HEK293 (cell line): ENCODE results near the gene LRRC74B.
"Not testable (repeated sequence)": the region's sequence is repeated elsewhere in the genome, so short reads cannot be mapped to it uniquely, and the experiment has no call there.

ENCODE experiments used
- CTCF ChIA-PET: fragments of 350-600 bp; formaldehyde crosslinking; extraction: SDS; loops from one replicate; lab custom pipeline; 2021; ENCODE audit warnings: antibody characterized with exemption; lab: Yijun Ruan, JAX
- POLR2A ChIA-PET: fragments of 300-600 bp; formaldehyde crosslinking; extraction: SDS; loops from one replicate; lab custom pipeline; 2020; ENCODE audit warnings: antibody characterized with exemption, inconsistent platforms; lab: Yijun Ruan, JAX
- H3K27ac ChIP-seq: fragments of 200-500 bp; sonication (Bioruptor generic); 2 replicates; pipeline ENCODE4 v1.5.1; 2014; ENCODE audit warnings: low read depth, low read length, control low read depth, inconsistent platforms; ENCODE audit errors: extremely low read depth
- H3K36me3 ChIP-seq, 2 experiments: fragments of 200-500 bp in 1 of 2; sonication (Bioruptor generic) in 1 of 2; 1 replicate in 1 of 2; 2 replicates in 1 of 2; pipeline ENCODE4 v1.5.1; 2014 to 2017; ENCODE audit warnings: inconsistent platforms in 2 of 2, low read length in 2 of 2; ENCODE audit not compliant: control insufficient read depth in 2 of 2, insufficient read depth in 1 of 2
- H3K4me1 ChIP-seq: fragments of 200-500 bp; sonication (Bioruptor generic); 2 replicates; pipeline ENCODE4 v1.5.1; 2014; ENCODE audit warnings: mild to moderate bottlenecking, low read length, inconsistent platforms; ENCODE audit not compliant: control insufficient read depth, insufficient read depth
- H3K4me3 ChIP-seq: 2 replicates; pipeline ENCODE4 v1.5.1; 2011; ENCODE audit warnings: low read depth, mild to moderate bottlenecking, control low read depth, low read length, moderate library complexity
- H3K9me3 ChIP-seq: fragments of 200-500 bp; sonication (Bioruptor generic); 2 replicates; pipeline ENCODE4 v1.5.1; 2014; ENCODE audit warnings: low read depth, low read length, inconsistent platforms; ENCODE audit not compliant: control insufficient read depth, insufficient read depth
- GLIS2 ChIP-seq: fragments of 450-650 bp; formaldehyde crosslinking; IDR thresholded peaks from 2 replicates; pipeline ENCODE4 v1.5.1; 2016; ENCODE audit warnings: missing biosample characterization, missing genetic modification characterization
- IKZF3 ChIP-seq: fragments of 450-650 bp; IDR thresholded peaks from 2 replicates; pipeline ENCODE4 v1.5.0; 2018; ENCODE audit warnings: missing biosample characterization, mild to moderate bottlenecking, missing genetic modification characterization, moderate library complexity
- KLF9 ChIP-seq: fragments of 450-650 bp; formaldehyde crosslinking; IDR thresholded peaks from 2 replicates; pipeline ENCODE4 v1.5.1; 2016; ENCODE audit warnings: missing biosample characterization, missing genetic modification characterization, low read depth
- YY1 ChIP-seq: fragments of 450-650 bp; formaldehyde crosslinking; IDR thresholded peaks from 2 replicates; pipeline ENCODE4 v1.5.1; 2018; ENCODE audit warnings: missing biosample characterization, missing genetic modification characterization
- ZBTB6 ChIP-seq: fragments of 450-650 bp; formaldehyde crosslinking; IDR thresholded peaks from 2 replicates; pipeline ENCODE4 v1.5.1; 2017; ENCODE audit warnings: missing biosample characterization, missing genetic modification characterization
- ZEB2 ChIP-seq: fragments of 450-650 bp; formaldehyde crosslinking; IDR thresholded peaks from 2 replicates; pipeline ENCODE4 v1.5.1; 2016; ENCODE audit warnings: missing biosample characterization, missing genetic modification characterization
- ZIC2 ChIP-seq: fragments of 450-650 bp; formaldehyde crosslinking; IDR thresholded peaks from 2 replicates; pipeline ENCODE4 v1.5.1; 2016; ENCODE audit warnings: missing biosample characterization, missing genetic modification characterization
- ZNF10 ChIP-seq: fragments of 450-650 bp; formaldehyde crosslinking; IDR thresholded peaks from 2 replicates; pipeline ENCODE4 v1.5.1; 2017; ENCODE audit warnings: missing biosample characterization, missing genetic modification characterization
- ZNF221 ChIP-seq: fragments of 450-650 bp; formaldehyde crosslinking; IDR thresholded peaks from 2 replicates; pipeline ENCODE4 v1.5.1; 2017; ENCODE audit warnings: missing biosample characterization, missing genetic modification characterization, borderline replicate concordance
- ZNF324 ChIP-seq: fragments of 450-650 bp; formaldehyde crosslinking; IDR thresholded peaks from 2 replicates; pipeline ENCODE4 v1.5.1; 2016; ENCODE audit warnings: missing biosample characterization, missing genetic modification characterization
- ZNF341 ChIP-seq: fragments of 450-650 bp; formaldehyde crosslinking; IDR thresholded peaks from 2 replicates; pipeline ENCODE4; 2016; ENCODE audit warnings: low read depth, missing biosample characterization, missing genetic modification characterization
- ZNF37A ChIP-seq: fragments of 450-650 bp; IDR thresholded peaks from 2 replicates; pipeline ENCODE4 v1.5.1; 2018; ENCODE audit warnings: missing biosample characterization, missing genetic modification characterization
- ZNF394 ChIP-seq: fragments of 450-650 bp; formaldehyde crosslinking; IDR thresholded peaks from 2 replicates; pipeline ENCODE4 v1.5.1; 2016; ENCODE audit warnings: missing biosample characterization, missing genetic modification characterization, mild to moderate bottlenecking, moderate library complexity, borderline replicate concordance
- ZNF488 ChIP-seq: fragments of 450-650 bp; formaldehyde crosslinking; IDR thresholded peaks from 2 replicates; pipeline ENCODE4 v1.5.1; 2016; ENCODE audit warnings: missing biosample characterization, missing genetic modification characterization
- ZNF510 ChIP-seq: fragments of 450-650 bp; formaldehyde crosslinking; IDR thresholded peaks from 2 replicates; pipeline ENCODE4 v1.5.1; 2018; ENCODE audit warnings: mild to moderate bottlenecking, missing genetic modification characterization, missing biosample characterization; ENCODE audit not compliant: insufficient replicate concordance
- ZNF561 ChIP-seq: fragments of 450-650 bp; IDR thresholded peaks from 2 replicates; pipeline ENCODE4 v1.5.1; 2018; ENCODE audit warnings: missing biosample characterization, missing genetic modification characterization, borderline replicate concordance
- ZNF585B ChIP-seq: fragments of 450-650 bp; formaldehyde crosslinking; IDR thresholded peaks from 2 replicates; pipeline ENCODE4 v1.5.1; 2016; ENCODE audit warnings: missing biosample characterization, missing genetic modification characterization
- ZNF621 ChIP-seq: fragments of 450-650 bp; formaldehyde crosslinking; IDR thresholded peaks from 2 replicates; pipeline ENCODE4 v1.5.1; 2017; ENCODE audit warnings: missing biosample characterization, missing genetic modification characterization
- ZNF654 ChIP-seq: fragments of 450-650 bp; formaldehyde crosslinking; IDR thresholded peaks from 2 replicates; pipeline ENCODE4 v1.5.1; 2016; ENCODE audit warnings: low read depth, missing biosample characterization, missing genetic modification characterization
- ZNF677 ChIP-seq: fragments of 450-650 bp; IDR thresholded peaks from 2 replicates; pipeline ENCODE4 v1.5.0; 2018; ENCODE audit warnings: missing biosample characterization, mild to moderate bottlenecking, missing genetic modification characterization, moderate library complexity
- ZNF768 ChIP-seq: fragments of 450-650 bp; formaldehyde crosslinking; IDR thresholded peaks from 2 replicates; pipeline ENCODE4 v1.5.1; 2018; ENCODE audit warnings: missing biosample characterization, mild to moderate bottlenecking, missing genetic modification characterization
- ZNF791 ChIP-seq: fragments of 450-650 bp; formaldehyde crosslinking; IDR thresholded peaks from 2 replicates; pipeline ENCODE4 v1.5.1; 2016; ENCODE audit warnings: missing biosample characterization, missing genetic modification characterization
- ZSCAN18 ChIP-seq: fragments of 450-650 bp; formaldehyde crosslinking; IDR thresholded peaks from 2 replicates; pipeline ENCODE4 v1.5.1; 2016; ENCODE audit warnings: missing biosample characterization, missing genetic modification characterization
- ZXDB ChIP-seq: fragments of 450-650 bp; formaldehyde crosslinking; IDR thresholded peaks from 2 replicates; pipeline ENCODE4 v1.5.1; 2016; ENCODE audit warnings: missing biosample characterization, missing genetic modification characterization
- TF ChIP-seq, protein P1 (sequence below): fragments of 450-650 bp; formaldehyde crosslinking; IDR thresholded peaks from 2 replicates; pipeline ENCODE4 v1.5.1; 2016; ENCODE audit warnings: missing biosample characterization, missing genetic modification characterization
- TF ChIP-seq, protein P2 (sequence below): fragments of 450-650 bp; formaldehyde crosslinking; IDR thresholded peaks from 2 replicates; pipeline ENCODE4 v1.5.1; 2016; ENCODE audit warnings: missing biosample characterization, missing genetic modification characterization

Gene LRRC74B

GRCh38 chr22:21070690-21071615, 25.2 kb downstream of the LRRC74B start:
- no peaks in the 10 kb centered on the region for H3K9me3 ChIP-seq
- ChIA-PET CTCF (no interaction called here), POLR2A (interaction anchor here (0.6 kb wide), 1 partner anchor 18 kb away, joined by 3 read pairs; no protein-coding TSS in a partner anchor)
- TF ChIP-seq ZNF791 (tag by site-specific recombination), result no peak
- TF ChIP-seq GLIS2 (tag by site-specific recombination), result no peak
- TF ChIP-seq ZNF654 (tag by site-specific recombination), result no peak
- TF ChIP-seq ZNF221, result no peak
- TF ChIP-seq ZNF621 (tag by site-specific recombination), result no peak
- TF ChIP-seq ZNF510 (tag by site-specific recombination), result no peak
- TF ChIP-seq KLF9 (tag by site-specific recombination), result no peak
- TF ChIP-seq, protein P1, sequence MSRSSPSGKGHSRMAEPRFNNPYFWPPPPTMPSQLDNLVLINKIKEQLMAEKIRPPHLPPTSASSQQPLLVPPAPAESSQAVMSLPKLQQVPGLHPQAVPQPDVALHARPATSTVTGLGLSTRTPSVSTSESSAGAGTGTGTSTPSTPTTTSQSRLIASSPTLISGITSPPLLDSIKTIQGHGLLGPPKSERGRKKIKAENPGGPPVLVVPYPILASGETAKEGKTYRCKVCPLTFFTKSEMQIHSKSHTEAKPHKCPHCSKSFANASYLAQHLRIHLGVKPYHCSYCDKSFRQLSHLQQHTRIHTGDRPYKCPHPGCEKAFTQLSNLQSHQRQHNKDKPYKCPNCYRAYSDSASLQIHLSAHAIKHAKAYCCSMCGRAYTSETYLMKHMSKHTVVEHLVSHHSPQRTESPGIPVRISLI, result no peak
- TF ChIP-seq, protein P2, sequence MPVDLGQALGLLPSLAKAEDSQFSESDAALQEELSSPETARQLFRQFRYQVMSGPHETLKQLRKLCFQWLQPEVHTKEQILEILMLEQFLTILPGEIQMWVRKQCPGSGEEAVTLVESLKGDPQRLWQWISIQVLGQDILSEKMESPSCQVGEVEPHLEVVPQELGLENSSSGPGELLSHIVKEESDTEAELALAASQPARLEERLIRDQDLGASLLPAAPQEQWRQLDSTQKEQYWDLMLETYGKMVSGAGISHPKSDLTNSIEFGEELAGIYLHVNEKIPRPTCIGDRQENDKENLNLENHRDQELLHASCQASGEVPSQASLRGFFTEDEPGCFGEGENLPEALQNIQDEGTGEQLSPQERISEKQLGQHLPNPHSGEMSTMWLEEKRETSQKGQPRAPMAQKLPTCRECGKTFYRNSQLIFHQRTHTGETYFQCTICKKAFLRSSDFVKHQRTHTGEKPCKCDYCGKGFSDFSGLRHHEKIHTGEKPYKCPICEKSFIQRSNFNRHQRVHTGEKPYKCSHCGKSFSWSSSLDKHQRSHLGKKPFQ, result no peak
- TF ChIP-seq ZNF37A (tag by site-specific recombination), result no peak
- no peak for TF ChIP-seq ZNF324
- no peak for TF ChIP-seq ZNF768
- no peak overlapping the region for H3K27ac ChIP-seq
- H3K4me1 ChIP-seq, result no peaks in the 10 kb centered on the region
- H3K36me3 ChIP-seq, result no peaks in the 10 kb centered on the region
- H3K4me3 ChIP-seq, result no peak overlapping the region

- POLR2A ChIA-PET, result interaction anchor here (0.6 kb wide), 1 partner anchor 17 kb away, joined by 3 read pairs; no protein-coding TSS in a partner anchor
- H3K4me3 ChIP-seq, CTCF ChIA-PET, H3K4me1 ChIP-seq, H3K36me3 ChIP-seq, H3K27ac ChIP-seq, H3K9me3 ChIP-seq: not testable (repeated sequence)
Measured at GRCh38 chr22:21071796-21072195, 26.1 kb downstream of the LRRC74B start.

DNA sequence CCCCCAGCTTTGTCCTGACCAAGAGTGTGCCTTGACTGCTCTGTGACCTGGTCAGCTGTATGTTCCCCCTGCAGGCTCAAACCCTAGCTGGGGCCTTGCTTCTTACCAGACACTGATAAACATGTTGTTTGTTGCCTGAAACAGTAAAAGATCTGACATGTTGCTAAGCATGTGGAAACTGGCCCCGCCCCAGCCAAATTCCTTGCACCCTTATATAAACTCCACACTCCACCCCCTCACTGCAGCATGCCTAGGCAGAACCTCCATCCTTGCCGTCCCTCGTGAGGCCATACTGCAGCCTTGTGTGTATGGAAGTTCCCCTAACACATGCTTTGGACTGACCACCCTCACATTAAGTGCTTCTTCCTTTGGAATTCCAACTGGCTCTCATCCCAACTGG, 27.3 kb downstream of the LRRC74B start:
- H3K9me3 ChIP-seq, result no peaks in the 10 kb centered on the region
- H3K4me1 ChIP-seq, result no peaks in the 10 kb centered on the region
- H3K27ac ChIP-seq, result no peak overlapping the region
- no peak overlapping the region for H3K4me3 ChIP-seq
- TF ChIP-seq ZNF341 (tag by site-specific recombination) (no peak), ZSCAN18 (tag by site-specific recombination) (no peak), IKZF3 (tag by site-specific recombination) (no peak), ZNF394 (no peak), ZNF10 (tag by site-specific recombination) (no peak), ZNF561 (no peak), YY1 (tag by site-specific recombination) (no peak), ZIC2 (tag by site-specific recombination) (no peak), ZNF677 (tag by site-specific recombination) (no peak), ZEB2 (tag by site-specific recombination) (no peak), ZBTB6 (tag by site-specific recombination) (no peak), ZNF488 (no peak), ZXDB (tag by site-specific recombination) (no peak), ZNF585B (tag by site-specific recombination) (no peak)
- POLR2A ChIA-PET, result no interaction called here
- CTCF ChIA-PET, result no interaction called here
- H3K36me3 ChIP-seq, result no peaks in the 10 kb centered on the region
